Activated CD4-positive, alpha-beta T cell treated with anti-CD3 and anti-CD28 coated beads, Interleukin-2, amount 10 ng/mL, durations not matched to agents 7 days and 5 days (primary cell): Measurements from ENCODE around the gene ACE. TPM values are rescaled to one million over a fixed set of nuclear protein-coding genes. Genes with fewer than 3 reads are reported as not detected.

Experiments
- CTCF ChIA-PET: fragments of 350-600 bp; sonication (Branson Sonifier 250); formaldehyde crosslinking; loops from one replicate; lab custom pipeline; 2021; ENCODE audit warnings: antibody characterized with exemption; lab: Charles Lee
- POLR2A ChIA-PET: fragments of 350-600 bp; sonication (Branson Sonifier 250); formaldehyde crosslinking; loops from one replicate; lab custom pipeline; 2021; ENCODE audit warnings: antibody characterized with exemption; lab: Charles Lee
- DNase-seq: peaks from one replicate; pipeline ENCODE4 v3.0.0-alpha.2; 2020
- H3K27ac Mint-ChIP-seq: one replicate; pipeline ENCODE4 v1.8.0; 2021; ENCODE audit warnings: mild to moderate bottlenecking, moderate library complexity, mixed read lengths
- H3K27me3 Mint-ChIP-seq: one replicate; pipeline ENCODE4 v1.8.0; 2021; ENCODE audit warnings: mixed read lengths
- H3K36me3 Mint-ChIP-seq: one replicate; pipeline ENCODE4 v1.8.0; 2021; ENCODE audit warnings: low read depth, mixed read lengths
- H3K4me1 Mint-ChIP-seq: one replicate; pipeline ENCODE4 v1.8.0; 2021; ENCODE audit warnings: mixed read lengths
- H3K4me3 Mint-ChIP-seq: one replicate; pipeline ENCODE4 v1.8.0; 2021; ENCODE audit warnings: mild to moderate bottlenecking, moderate library complexity, mixed read lengths
- H3K9me3 Mint-ChIP-seq: one replicate; pipeline ENCODE4 v1.8.0; 2021; ENCODE audit warnings: mixed read lengths
- total RNA-seq, 2 experiments: library from RNA; stranded (reverse); gene quantifications; one replicate each; pipeline ENCODE4 v1.2.3, GENCODE V29; 2021

ACE gene
- total RNA-seq, 2 experiments from 2014 or later = 4.1 to 5.9 TPM

DNA sequence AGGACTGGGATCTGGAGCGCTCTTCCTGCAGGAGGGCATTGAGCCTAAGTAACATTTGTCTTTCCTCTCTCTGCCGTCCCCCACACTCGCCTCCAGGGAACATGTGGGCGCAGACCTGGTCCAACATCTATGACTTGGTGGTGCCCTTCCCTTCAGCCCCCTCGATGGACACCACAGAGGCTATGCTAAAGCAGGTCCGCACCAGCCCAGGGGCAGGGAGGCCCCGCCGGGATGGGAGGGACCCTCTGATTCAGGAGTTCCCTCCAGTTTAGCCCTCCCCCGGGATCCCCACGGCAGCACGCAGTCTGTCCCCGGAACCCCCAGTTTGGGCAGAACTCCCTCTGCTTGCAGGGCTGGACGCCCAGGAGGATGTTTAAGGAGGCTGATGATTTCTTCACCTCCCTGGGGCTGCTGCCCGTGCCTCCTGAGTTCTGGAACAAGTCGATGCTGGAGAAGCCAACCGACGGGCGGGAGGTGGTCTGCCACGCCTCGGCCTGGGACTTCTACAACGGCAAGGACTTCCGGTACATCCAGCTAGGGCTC, 14.1 kb downstream of the ACE start:
- no peak for DNase-seq
- Mint-ChIP-seq H3K27ac (no peak overlapping the region), H3K36me3 (no peaks in the 10 kb centered on the region), H3K9me3 (no peaks in the 10 kb centered on the region), H3K4me1 (no peaks in the 10 kb centered on the region), H3K4me3 (no peak overlapping the region), H3K27me3 (no peaks in the 10 kb centered on the region)
- ChIA-PET CTCF (no interaction called here), POLR2A (no interaction called here)

DNA sequence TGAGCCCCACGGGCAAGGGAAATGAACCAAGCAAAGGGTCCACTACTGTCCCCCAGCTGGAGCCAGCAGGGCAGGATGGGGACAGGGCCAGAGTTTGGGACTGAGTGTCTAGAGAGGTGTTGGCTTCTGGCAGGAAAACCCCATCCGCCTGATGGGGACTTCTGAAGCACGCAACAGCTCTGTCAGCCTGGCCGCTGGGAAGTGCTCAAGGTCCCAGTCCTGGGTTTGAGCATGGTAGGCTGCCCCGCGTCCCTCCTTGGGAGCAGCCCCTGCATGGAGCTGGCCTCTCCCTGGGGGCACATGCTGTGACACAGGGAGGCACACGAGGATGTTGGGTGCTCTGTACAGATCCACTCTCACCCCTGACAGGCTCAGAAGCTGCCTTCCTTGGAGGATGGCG, 14.6 kb downstream of the ACE start:
- H3K36me3 Mint-ChIP-seq = no peaks in the 10 kb centered on the region
- no peaks in the 10 kb centered on the region for H3K27me3 Mint-ChIP-seq
- H3K27ac Mint-ChIP-seq = no peak overlapping the region
- H3K4me3 Mint-ChIP-seq = no peak overlapping the region
- no peaks in the 10 kb centered on the region for H3K9me3 Mint-ChIP-seq
- CTCF ChIA-PET = interaction anchor here (1.1 kb wide), 1 partner anchor 427 kb away, joined by 3 read pairs; no protein-coding TSS in a partner anchor
- POLR2A ChIA-PET = no interaction called here
- DNase-seq = no peak
- H3K4me1 Mint-ChIP-seq = no peaks in the 10 kb centered on the region

DNA sequence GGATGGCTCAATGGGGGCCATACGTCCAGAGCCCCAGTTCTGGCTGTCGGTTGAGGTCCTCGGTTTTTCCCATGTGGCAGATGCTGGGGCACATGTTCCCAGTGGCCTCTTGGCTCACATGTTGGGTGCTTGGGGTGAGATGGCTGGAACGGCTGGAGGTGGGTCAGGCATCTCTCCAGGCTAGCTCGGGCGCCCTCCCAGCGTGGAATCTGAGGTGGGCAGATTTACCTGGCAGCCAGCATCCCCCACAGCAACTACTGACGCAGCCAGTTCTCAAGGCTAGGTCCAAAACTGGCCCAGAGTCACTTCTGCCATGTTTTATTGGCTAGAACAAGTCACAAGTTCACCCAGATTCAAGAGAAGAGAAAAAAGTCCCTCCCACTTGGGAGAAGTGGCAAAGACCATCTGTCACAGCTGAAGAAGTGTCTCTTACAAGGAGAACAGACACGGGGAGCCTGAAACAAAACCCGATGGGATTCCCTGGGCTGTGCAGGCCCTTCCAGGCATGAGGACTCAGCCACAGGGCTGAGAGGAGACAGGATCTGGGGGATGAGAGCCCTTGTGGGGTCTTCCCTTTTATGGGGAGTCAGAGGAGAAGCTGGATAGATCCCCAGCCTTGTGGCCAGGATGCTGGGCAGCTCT, 15.2 kb downstream of the ACE start:
- POLR2A ChIA-PET = no interaction called here
- CTCF ChIA-PET = interaction anchor here (1.1 to 1.2 kb wide), 2 partner anchors 14 to 428 kb away, joined by 3 to 4 read pairs; no protein-coding TSS in a partner anchor
- H3K4me1 Mint-ChIP-seq = no peaks in the 10 kb centered on the region
- no peak overlapping the region for H3K4me3 Mint-ChIP-seq
- no peaks in the 10 kb centered on the region for H3K27me3 Mint-ChIP-seq
- no peak overlapping the region for H3K27ac Mint-ChIP-seq
- H3K9me3 Mint-ChIP-seq = no peaks in the 10 kb centered on the region
- DNase-seq = no peak
- no peaks in the 10 kb centered on the region for H3K36me3 Mint-ChIP-seq

DNA sequence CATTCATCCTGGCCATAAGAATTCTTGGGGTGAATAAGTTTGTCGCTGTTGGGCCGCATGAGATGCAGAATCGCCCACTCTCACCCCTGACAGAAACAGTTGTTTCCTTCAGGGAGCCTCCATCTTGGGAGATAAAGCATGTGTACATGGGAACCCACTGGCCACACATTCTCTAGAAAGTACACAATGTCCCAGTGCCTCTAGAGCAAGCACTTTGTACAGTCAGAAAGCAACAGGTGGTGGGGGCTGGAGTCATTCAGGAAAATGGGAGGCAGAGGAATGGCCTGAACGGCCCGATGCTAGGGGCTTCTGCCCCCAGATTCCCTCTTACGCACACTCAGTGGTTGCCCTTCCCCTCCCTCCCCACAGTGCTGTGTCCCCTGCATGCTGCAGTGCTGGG, 16.1 kb downstream of the ACE start:
- Mint-ChIP-seq H3K27me3 (no peaks in the 10 kb centered on the region), H3K9me3 (no peaks in the 10 kb centered on the region), H3K4me1 (no peaks in the 10 kb centered on the region), H3K27ac (no peak overlapping the region), H3K36me3 (no peaks in the 10 kb centered on the region), H3K4me3 (no peak overlapping the region)
- DNase-seq = no peak
- ChIA-PET POLR2A (no interaction called here), CTCF (interaction anchor here (1.2 kb wide), 1 partner anchor 15 kb away, joined by 4 read pairs; no protein-coding TSS in a partner anchor)

DNA sequence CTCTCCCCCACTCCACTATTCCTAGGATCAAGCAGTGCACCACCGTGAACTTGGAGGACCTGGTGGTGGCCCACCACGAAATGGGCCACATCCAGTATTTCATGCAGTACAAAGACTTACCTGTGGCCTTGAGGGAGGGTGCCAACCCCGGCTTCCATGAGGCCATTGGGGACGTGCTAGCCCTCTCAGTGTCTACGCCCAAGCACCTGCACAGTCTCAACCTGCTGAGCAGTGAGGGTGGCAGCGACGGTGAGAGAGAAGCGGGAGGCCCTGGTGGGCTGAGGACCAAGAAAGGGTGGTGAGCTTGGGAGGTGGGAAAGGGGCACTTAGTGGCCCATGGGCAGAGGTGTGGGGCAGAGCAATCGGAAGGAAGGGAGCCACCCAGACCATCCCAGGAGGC, 16.6 kb downstream of the ACE start:
- no peak overlapping the region for H3K27ac Mint-ChIP-seq
- CTCF ChIA-PET = no interaction called here
- no peaks in the 10 kb centered on the region for H3K9me3 Mint-ChIP-seq
- H3K27me3 Mint-ChIP-seq = no peaks in the 10 kb centered on the region
- no peaks in the 10 kb centered on the region for H3K36me3 Mint-ChIP-seq
- H3K4me3 Mint-ChIP-seq = no peak overlapping the region
- H3K4me1 Mint-ChIP-seq = no peaks in the 10 kb centered on the region
- no peak for DNase-seq
- POLR2A ChIA-PET = no interaction called here

DNA sequence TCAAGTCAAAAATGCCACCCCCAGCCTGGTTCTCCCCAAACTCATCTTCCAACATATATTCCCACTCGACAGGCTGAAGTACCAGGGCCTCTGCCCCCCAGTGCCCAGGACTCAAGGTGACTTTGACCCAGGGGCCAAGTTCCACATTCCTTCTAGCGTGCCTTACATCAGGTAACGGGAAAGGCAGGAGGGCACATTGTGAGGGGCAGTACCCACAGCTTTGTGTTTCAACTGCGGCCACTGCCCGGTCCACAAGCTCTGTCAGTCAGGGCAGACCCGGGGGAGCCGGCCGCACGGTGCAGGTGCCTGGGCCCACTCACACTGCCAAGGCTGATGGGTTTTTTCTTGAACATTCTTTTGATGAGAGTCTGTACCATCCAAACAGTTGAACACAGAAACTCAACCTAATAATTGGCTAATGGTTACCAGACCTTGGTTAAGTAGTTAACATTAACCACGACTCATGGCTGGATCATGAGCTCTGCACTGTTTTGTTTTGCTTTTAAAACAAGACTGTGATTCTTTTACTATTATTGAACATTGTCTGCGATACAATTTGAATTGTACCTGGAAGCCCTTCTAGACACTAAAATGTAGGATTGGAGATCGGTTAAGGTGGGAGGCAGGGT, 17.6 kb downstream of the ACE start:
- Mint-ChIP-seq H3K4me3 (no peak overlapping the region), H3K4me1 (no peaks in the 10 kb centered on the region), H3K27me3 (no peaks in the 10 kb centered on the region), H3K36me3 (no peaks in the 10 kb centered on the region), H3K27ac (no peak overlapping the region), H3K9me3 (no peaks in the 10 kb centered on the region)
- no peak for DNase-seq
- ChIA-PET POLR2A (no interaction called here), CTCF (no interaction called here)

DNA sequence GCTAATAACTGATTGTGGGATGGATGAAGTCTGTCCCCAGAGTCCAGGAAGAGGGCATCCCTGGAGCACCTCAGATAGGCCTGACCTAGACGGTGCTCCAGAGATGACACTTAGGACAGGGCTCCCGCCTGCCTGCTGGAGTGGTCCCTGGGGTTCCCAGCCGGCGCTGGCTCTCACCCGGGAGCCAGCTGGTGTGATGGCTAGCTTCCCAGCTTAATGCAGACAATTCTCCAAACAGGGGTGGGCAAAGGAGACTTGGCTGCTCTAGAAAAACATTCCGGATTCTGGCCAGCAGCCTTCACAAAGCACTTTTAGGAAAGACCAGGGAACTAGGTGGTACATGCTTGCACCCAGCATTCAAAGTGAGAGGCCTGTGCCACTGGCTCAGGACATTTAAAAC, 18.6 kb downstream of the ACE start:
- Mint-ChIP-seq H3K36me3 (no peaks in the 10 kb centered on the region), H3K9me3 (no peaks in the 10 kb centered on the region), H3K4me1 (no peaks in the 10 kb centered on the region), H3K27me3 (no peaks in the 10 kb centered on the region), H3K27ac (no peak overlapping the region), H3K4me3 (no peak overlapping the region)
- no peak for DNase-seq
- POLR2A ChIA-PET = no interaction called here
- CTCF ChIA-PET = no interaction called here

DNA sequence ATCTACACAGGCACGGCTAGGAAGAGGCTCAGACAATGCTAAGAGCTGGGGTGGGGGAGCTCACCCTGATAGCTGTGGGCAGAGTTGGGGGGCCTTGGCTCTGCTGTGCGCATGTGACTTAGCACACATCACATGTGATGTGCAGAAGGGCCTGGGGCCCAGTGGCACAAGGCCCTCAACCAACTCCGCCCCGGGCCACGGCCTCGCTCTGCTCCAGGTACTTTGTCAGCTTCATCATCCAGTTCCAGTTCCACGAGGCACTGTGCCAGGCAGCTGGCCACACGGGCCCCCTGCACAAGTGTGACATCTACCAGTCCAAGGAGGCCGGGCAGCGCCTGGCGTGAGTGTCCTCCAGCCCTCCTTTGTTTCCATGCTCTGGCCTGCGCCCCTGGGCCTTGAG, 19.3 kb downstream of the ACE start:
- Mint-ChIP-seq H3K27me3 (no peaks in the 10 kb centered on the region), H3K4me1 (no peaks in the 10 kb centered on the region), H3K4me3 (no peak overlapping the region), H3K9me3 (no peaks in the 10 kb centered on the region), H3K36me3 (no peaks in the 10 kb centered on the region), H3K27ac (no peak overlapping the region)
- POLR2A ChIA-PET = no interaction called here
- CTCF ChIA-PET = interaction anchor here (1.4 kb wide), 1 partner anchor 9 kb away, joined by 5 read pairs; no protein-coding TSS in a partner anchor
- no peak for DNase-seq

DNA sequence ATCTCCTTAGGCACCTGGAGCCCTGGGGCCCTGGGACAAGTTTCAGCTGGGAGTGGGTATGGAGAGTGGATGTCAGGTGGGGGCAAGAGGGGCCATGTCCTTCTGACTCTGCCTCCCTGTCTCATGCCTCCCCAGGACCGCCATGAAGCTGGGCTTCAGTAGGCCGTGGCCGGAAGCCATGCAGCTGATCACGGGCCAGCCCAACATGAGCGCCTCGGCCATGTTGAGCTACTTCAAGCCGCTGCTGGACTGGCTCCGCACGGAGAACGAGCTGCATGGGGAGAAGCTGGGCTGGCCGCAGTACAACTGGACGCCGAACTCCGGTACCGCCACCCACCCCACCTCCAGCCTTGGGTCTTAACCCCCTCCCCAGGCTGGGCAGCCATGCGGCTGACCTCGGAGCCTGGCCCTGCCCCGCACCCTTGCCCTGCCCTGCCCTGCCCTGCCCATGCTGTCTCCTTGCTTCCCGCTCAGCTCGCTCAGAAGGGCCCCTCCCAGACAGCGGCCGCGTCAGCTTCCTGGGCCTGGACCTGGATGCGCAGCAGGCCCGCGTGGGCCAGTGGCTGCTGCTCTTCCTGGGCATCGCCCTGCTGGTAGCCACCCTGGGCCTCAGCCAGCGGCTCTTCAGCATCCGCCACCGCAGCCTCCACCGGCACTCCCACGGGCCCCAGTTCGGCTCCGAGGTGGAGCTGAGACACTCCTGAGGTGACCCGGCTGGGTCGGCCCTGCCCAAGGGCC, 20.0 kb downstream of the ACE start:
- peaks cover 5% of the 10 kb centered on the region for H3K27me3 Mint-ChIP-seq
- ChIA-PET POLR2A (no interaction called here), CTCF (interaction anchor here (1.3 to 1.4 kb wide), 2 partner anchors 9 to 53 kb away, joined by 3 to 5 read pairs; partner anchors contain the start of gene DCAF7)
- no peaks in the 10 kb centered on the region for H3K4me1 Mint-ChIP-seq
- H3K4me3 Mint-ChIP-seq = no peak overlapping the region
- no peaks in the 10 kb centered on the region for H3K9me3 Mint-ChIP-seq
- no peak overlapping the region for H3K27ac Mint-ChIP-seq
- H3K36me3 Mint-ChIP-seq = no peaks in the 10 kb centered on the region
- DNase-seq = no peak

DNA sequence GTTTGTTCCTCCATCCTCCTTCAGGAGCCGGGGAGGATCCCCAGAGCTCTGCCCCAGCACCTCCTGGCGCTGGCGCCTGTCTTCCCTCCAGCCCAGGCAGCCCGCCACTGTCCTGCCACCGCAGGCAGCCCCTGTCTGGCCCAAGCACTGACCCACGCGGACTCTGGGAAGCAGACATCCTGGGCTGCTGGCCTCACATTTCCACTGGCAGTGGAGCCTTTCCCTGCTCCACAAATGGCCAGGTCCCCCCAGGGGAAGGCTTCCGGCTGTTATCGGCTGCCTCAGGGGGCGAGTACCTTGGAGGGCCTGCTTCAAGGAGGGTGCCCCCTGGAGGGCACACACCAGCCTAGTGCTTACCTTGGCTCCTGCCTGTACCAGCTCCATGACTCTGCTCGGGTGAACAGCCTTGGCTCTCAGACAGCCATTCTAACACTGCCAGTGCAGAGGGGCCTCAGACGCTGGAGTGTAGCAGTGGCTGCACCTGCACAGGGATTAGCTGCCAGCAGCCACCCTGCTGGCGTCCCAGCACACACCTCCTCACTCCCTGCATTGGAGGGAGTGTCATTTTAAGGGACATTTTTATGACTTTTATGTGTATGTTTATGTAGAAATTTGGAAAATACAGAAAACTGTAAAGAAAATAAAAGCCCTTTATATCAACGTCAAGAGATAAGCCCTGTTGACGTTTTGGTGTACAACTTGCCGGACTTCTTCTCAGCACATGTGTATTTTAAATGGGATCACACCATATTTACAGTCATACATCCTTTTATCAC, 21.0 kb downstream of the ACE start:
- peaks cover 9% of the 10 kb centered on the region for H3K27me3 Mint-ChIP-seq
- ChIA-PET CTCF (interaction anchor here (1.3 kb wide), 1 partner anchor 52 kb away, joined by 3 read pairs; the partner anchor contains the start of gene DCAF7), POLR2A (no interaction called here)
- H3K4me3 Mint-ChIP-seq = no peak overlapping the region
- no peaks in the 10 kb centered on the region for H3K4me1 Mint-ChIP-seq
- no peak for DNase-seq
- no peaks in the 10 kb centered on the region for H3K9me3 Mint-ChIP-seq
- no peak overlapping the region for H3K27ac Mint-ChIP-seq
- H3K36me3 Mint-ChIP-seq = no peaks in the 10 kb centered on the region

DNA sequence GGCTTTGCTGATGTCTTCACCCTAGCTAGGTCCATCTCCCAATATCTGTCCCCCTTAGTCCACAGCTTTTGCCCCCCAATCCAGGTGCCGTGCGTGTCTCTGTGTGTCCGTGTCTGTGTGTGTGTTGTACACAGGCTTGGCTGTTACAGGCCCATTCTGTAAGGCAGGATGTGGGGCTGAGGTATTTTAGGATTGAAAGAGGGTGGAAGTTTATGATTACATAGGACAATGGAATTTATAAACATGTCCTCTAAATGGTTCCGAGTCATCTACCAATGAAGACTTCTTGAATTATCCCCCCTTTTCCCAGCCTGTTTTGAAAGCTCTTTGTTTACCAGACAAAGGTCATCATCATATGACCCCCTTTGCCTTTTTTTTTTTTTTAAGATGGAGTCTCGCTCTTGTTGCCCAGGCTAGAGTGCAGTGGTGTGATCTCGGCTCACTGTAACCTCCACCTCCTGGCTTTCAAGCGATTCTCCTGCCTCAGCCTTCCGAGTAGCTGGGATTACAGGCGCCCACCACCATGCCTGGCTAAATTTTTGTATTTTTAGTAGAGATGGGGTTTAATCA, 21.9 kb downstream of the ACE start:
- no peak for DNase-seq
- H3K9me3 Mint-ChIP-seq = no peaks in the 10 kb centered on the region
- no peak overlapping the region for H3K4me3 Mint-ChIP-seq
- H3K27ac Mint-ChIP-seq = no peak overlapping the region
- ChIA-PET CTCF (no interaction called here), POLR2A (no interaction called here)
- peaks cover 16% of the 10 kb centered on the region for H3K27me3 Mint-ChIP-seq
- H3K36me3 Mint-ChIP-seq = no peaks in the 10 kb centered on the region
- no peaks in the 10 kb centered on the region for H3K4me1 Mint-ChIP-seq
